DOHH2 (cell line): ENCODE results near the gene TPCN2.
"Not testable (repeated sequence)": the region's sequence is repeated elsewhere in the genome, so short reads cannot be mapped to it uniquely, and the experiment has no call there.

ENCODE experiments used
- CTCF ChIP-seq: fragments of 200-600 bp; sonication (generic); IDR thresholded peaks from one replicate; pipeline ENCODE4 v1.5.1; 2014; ENCODE audit warnings: antibody characterized with exemption, mild to moderate bottlenecking, low read depth, low read length; ENCODE audit not compliant: poor library complexity, severe bottlenecking
- EZH2phosphoT487 ChIP-seq: fragments of 200-600 bp; sonication (generic); IDR thresholded peaks from 2 replicates; pipeline ENCODE4 v1.6.1; 2017; ENCODE audit warnings: borderline replicate concordance, mild to moderate bottlenecking, antibody characterized with exemption, low read length, moderate library complexity, mixed read lengths

- TF ChIP-seq CTCF, EZH2phosphoT487: not testable (repeated sequence)
Observed at GRCh38 chr11:69149338-69150045, 100.8 kb downstream of the TPCN2 start.
